DOHH2 (cell line): Measurements from ENCODE around the gene NANS.

ENCODE experiments used
- H3F3A ChIP-seq: fragments of 200-600 bp; sonication (generic), shearing (Covaris generic); 2 replicates; pipeline ENCODE4 v1.6.0; 2016; ENCODE audit warnings: antibody characterized with exemption, mild to moderate bottlenecking; ENCODE audit not compliant: control insufficient read depth, insufficient read depth
- H3K27ac ChIP-seq: fragments of 200-600 bp; sonication (generic); 2 replicates; pipeline ENCODE4 v1.5.1; 2014; ENCODE audit warnings: low read depth, mild to moderate bottlenecking, low read length, moderate library complexity
- H3K27me3 ChIP-seq: fragments of 200-600 bp; sonication (generic); 2 replicates; pipeline ENCODE4 v1.6.1; 2014; ENCODE audit warnings: mild to moderate bottlenecking, low read length, mixed read lengths; ENCODE audit not compliant: control insufficient read depth
- H3K36me3 ChIP-seq: fragments of 200-600 bp; sonication (generic); 2 replicates; pipeline ENCODE4 v1.6.1; 2014; ENCODE audit warnings: mild to moderate bottlenecking, low read length, moderate library complexity, mixed read lengths; ENCODE audit not compliant: control insufficient read depth
- H3K4me1 ChIP-seq: fragments of 200-600 bp; sonication (generic); 2 replicates; pipeline ENCODE4 v1.6.1; 2014; ENCODE audit warnings: mild to moderate bottlenecking, low read length, mixed read lengths; ENCODE audit not compliant: control insufficient read depth
- H3K4me2 ChIP-seq: fragments of 200-600 bp; sonication (generic); 2 replicates; pipeline ENCODE4 v1.6.0; 2014; ENCODE audit warnings: mild to moderate bottlenecking, low read length, moderate library complexity
- H3K4me3 ChIP-seq: fragments of 200-600 bp; sonication (generic); 2 replicates; pipeline ENCODE4 v1.5.1; 2014; ENCODE audit warnings: mild to moderate bottlenecking, low read length, mixed read lengths
- H3K79me2 ChIP-seq: fragments of 200-600 bp; sonication (generic); 2 replicates; pipeline ENCODE4 v1.6.1; 2014; ENCODE audit warnings: mild to moderate bottlenecking, low read length, mixed read lengths; ENCODE audit not compliant: control insufficient read depth
- H3K9me2 ChIP-seq: fragments of 200-600 bp; sonication (generic); replicated peaks from 2 replicates; pipeline ENCODE4 v1.6.1; 2014; ENCODE audit warnings: mild to moderate bottlenecking, low read length, mixed read lengths; ENCODE audit not compliant: control insufficient read depth
- H3K9me3 ChIP-seq: fragments of 200-600 bp; sonication (generic); 2 replicates; pipeline ENCODE4 v1.6.1; 2014; ENCODE audit warnings: antibody characterized with exemption, low read length, mixed read lengths; ENCODE audit not compliant: control insufficient read depth, insufficient read depth
- H4K20me1 ChIP-seq: fragments of 200-600 bp; sonication (generic); 2 replicates; pipeline ENCODE4 v1.6.0; 2014; ENCODE audit warnings: low read depth, mild to moderate bottlenecking, antibody characterized with exemption, low read length, moderate library complexity; ENCODE audit not compliant: control insufficient read depth, insufficient read depth
- CTCF ChIP-seq: fragments of 200-600 bp; sonication (generic); IDR thresholded peaks from one replicate; pipeline ENCODE4 v1.5.1; 2014; ENCODE audit warnings: antibody characterized with exemption, mild to moderate bottlenecking, low read depth, low read length; ENCODE audit not compliant: poor library complexity, severe bottlenecking
- EZH2phosphoT487 ChIP-seq: fragments of 200-600 bp; sonication (generic); IDR thresholded peaks from 2 replicates; pipeline ENCODE4 v1.6.1; 2017; ENCODE audit warnings: borderline replicate concordance, mild to moderate bottlenecking, antibody characterized with exemption, low read length, moderate library complexity, mixed read lengths

The NANS gene

GRCh38 chr9:98020476-98021145 lies 35.9 kb upstream of the NANS start:
- H3K27me3 ChIP-seq: no peaks in the 10 kb centered on the region
- H4K20me1 ChIP-seq: no peaks in the 10 kb centered on the region
- no peak overlapping the region for H3K4me3 ChIP-seq
- peaks cover 56% of the 10 kb centered on the region for H3F3A ChIP-seq
- H3K9me3 ChIP-seq: no peaks in the 10 kb centered on the region
- TF ChIP-seq CTCF (no peak), EZH2phosphoT487 (no peak)
- peaks cover 58% of the 10 kb centered on the region for H3K36me3 ChIP-seq
- H3K4me2 ChIP-seq: no peak overlapping the region
- H3K27ac ChIP-seq: no peak overlapping the region
- no peaks in the 10 kb centered on the region for H3K79me2 ChIP-seq
- no peaks in the 10 kb centered on the region for H3K9me2 ChIP-seq
- peaks cover 21% of the 10 kb centered on the region for H3K4me1 ChIP-seq

- Histone ChIP-seq H3K4me3 (no peak overlapping the region), H3K9me3 (no peaks in the 10 kb centered on the region), H3K27me3 (no peaks in the 10 kb centered on the region), H3K4me2 (no peak overlapping the region), H3K9me2 (no peaks in the 10 kb centered on the region), H3K79me2 (no peaks in the 10 kb centered on the region), H3K36me3 (peaks cover 49% of the 10 kb centered on the region), H4K20me1 (no peaks in the 10 kb centered on the region), H3F3A (peaks cover 48% of the 10 kb centered on the region), H3K27ac (no peak overlapping the region), H3K4me1 (peaks cover 21% of the 10 kb centered on the region)
- TF ChIP-seq EZH2phosphoT487 (no peak), CTCF (no peak)
Measured at GRCh38 chr9:98021306-98022040, 35.1 kb upstream of the NANS start.

- no peak for TF ChIP-seq EZH2phosphoT487
- TF ChIP-seq CTCF: no peak
- Histone ChIP-seq H3K4me3 (no peak overlapping the region), H3K36me3 (peaks cover 39% of the 10 kb centered on the region), H3K4me2 (no peak overlapping the region), H3K27ac (no peak overlapping the region), H3K9me3 (no peaks in the 10 kb centered on the region), H4K20me1 (no peaks in the 10 kb centered on the region), H3K9me2 (no peaks in the 10 kb centered on the region), H3K27me3 (no peaks in the 10 kb centered on the region), H3K79me2 (no peaks in the 10 kb centered on the region), H3F3A (peaks cover 39% of the 10 kb centered on the region), H3K4me1 (peaks cover 21% of the 10 kb centered on the region)
Measured at GRCh38 chr9:98022447-98022846, 34.1 kb upstream of the NANS start.
